Measurements from ENCODE around the gene GPR15LG.

The GPR15LG gene

GRCh38 chr10:84138478-84139125 lies 35.0 kb upstream of the GPR15LG start:
- peaks cover 13 to 21% of the 10 kb centered on the region in 2 experiments; a peak in 2 of 3 replicates for H3K36me3 ChIP-seq (ENCODE audit: control insufficient read depth in 2 of 2, insufficient read depth in 1 of 2, low read length in 2 of 2)
- TF ChIP-seq ZNF792 (tag by site-specific recombination; IDR thresholded peaks at IDR 0.05) (no peak), OVOL3 (tag by site-specific recombination; IDR thresholded peaks at IDR 0.05) (no peak), KLF17 (tag by site-specific recombination; IDR thresholded peaks at IDR 0.05) (no peak), ZNF362 (tag by site-specific recombination; IDR thresholded peaks at IDR 0.05) (no peak), KLF9 (tag by site-specific recombination; IDR thresholded peaks at IDR 0.05; ENCODE audit: low read depth) (no peak), ZNF302 (tag by site-specific recombination; IDR thresholded peaks at IDR 0.05; ENCODE audit: low read depth) (no peak), ZNF514 (tag by site-specific recombination; IDR thresholded peaks at IDR 0.05) (no peak), ZFP37 (tag by site-specific recombination; IDR thresholded peaks at IDR 0.05) (no peak), BCL11B (tag by site-specific recombination; IDR thresholded peaks at IDR 0.05; ENCODE audit: low read depth) (no peak), GLIS2 (tag by site-specific recombination; IDR thresholded peaks at IDR 0.05) (no peak), GLI2 (tag by site-specific recombination; IDR thresholded peaks at IDR 0.05; ENCODE audit: borderline replicate concordance, low read depth) (no peak), ZNF16 (tag by site-specific recombination; IDR thresholded peaks at IDR 0.05; ENCODE audit: low read depth) (no peak), ZNF48 (tag by site-specific recombination; IDR thresholded peaks at IDR 0.05) (no peak), ZNF274 (IDR thresholded peaks at IDR 0.05; ENCODE audit: low read length) (no peak), ZNF274 (tag by site-specific recombination; IDR thresholded peaks at IDR 0.05; ENCODE audit: borderline replicate concordance) (no peak)
- TF ChIP-seq, protein P1, sequence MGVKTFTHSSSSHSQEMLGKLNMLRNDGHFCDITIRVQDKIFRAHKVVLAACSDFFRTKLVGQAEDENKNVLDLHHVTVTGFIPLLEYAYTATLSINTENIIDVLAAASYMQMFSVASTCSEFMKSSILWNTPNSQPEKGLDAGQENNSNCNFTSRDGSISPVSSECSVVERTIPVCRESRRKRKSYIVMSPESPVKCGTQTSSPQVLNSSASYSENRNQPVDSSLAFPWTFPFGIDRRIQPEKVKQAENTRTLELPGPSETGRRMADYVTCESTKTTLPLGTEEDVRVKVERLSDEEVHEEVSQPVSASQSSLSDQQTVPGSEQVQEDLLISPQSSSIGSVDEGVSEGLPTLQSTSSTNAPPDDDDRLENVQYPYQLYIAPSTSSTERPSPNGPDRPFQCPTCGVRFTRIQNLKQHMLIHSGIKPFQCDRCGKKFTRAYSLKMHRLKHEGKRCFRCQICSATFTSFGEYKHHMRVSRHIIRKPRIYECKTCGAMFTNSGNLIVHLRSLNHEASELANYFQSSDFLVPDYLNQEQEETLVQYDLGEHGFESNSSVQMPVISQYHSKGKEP (tag by site-specific recombination; IDR thresholded peaks at IDR 0.05) = no peak
- no peaks in the 10 kb centered on the region for H3K4me1 ChIP-seq (ENCODE audit: control insufficient read depth, insufficient read depth, low read length)
- ChIA-PET POLR2A (interaction anchor here (1.0 to 1.2 kb wide), 2 partner anchors 9 to 18 kb away, joined by 3 to 6 read pairs; no protein-coding TSS in a partner anchor), CTCF (interaction anchor here (1.4 to 1.8 kb wide), 2 partner anchors 10 to 66 kb away, joined by 5 to 13 read pairs; no protein-coding TSS in a partner anchor)
- no peaks in the 10 kb centered on the region for H3K9me3 ChIP-seq (ENCODE audit: control insufficient read depth, insufficient read depth, low read depth, low read length)
- H3K27ac ChIP-seq (ENCODE audit: extremely low read depth, low read depth, low read length) = no peak overlapping the region
- H3K4me3 ChIP-seq (ENCODE audit: low read depth, low read length) = peak overlapping the region; percentile 10

GRCh38 chr10:84139126-84140035 lies 34.2 kb upstream of the GPR15LG start, which contains the start of gene GHITM:
GHITM (plus strand) TSS chr10:84139509; CDS start chr10:84141501, 1,992 bp downstream.
- Histone ChIP-seq H3K4me3 (ENCODE audit: low read depth, low read length) (peak within 1 kb of the TSS; percentile 87), H3K27ac (ENCODE audit: extremely low read depth, low read depth, low read length) (peak within 1 kb of the TSS; percentile 58), H3K4me1 (ENCODE audit: control insufficient read depth, insufficient read depth, low read length) (no peaks in the 10 kb centered on the region), H3K9me3 (ENCODE audit: control insufficient read depth, insufficient read depth, low read depth, low read length) (no peaks in the 10 kb centered on the region), H3K36me3 (ENCODE audit: control insufficient read depth in 2 of 2, insufficient read depth in 1 of 2, low read length in 2 of 2) (peaks cover 15 to 28% of the 10 kb centered on the region in 2 experiments)
- POLR2A ChIA-PET = interaction anchor here (1.0 to 1.2 kb wide), 2 partner anchors 9 to 17 kb away, joined by 3 to 6 read pairs; no protein-coding TSS in a partner anchor
- CTCF ChIA-PET = interaction anchor here (1.4 to 2.1 kb wide), 3 partner anchors 9 to 65 kb away, joined by 5 to 13 read pairs (median 10); no protein-coding TSS in a partner anchor
- TF ChIP-seq ZNF837 (tag by site-specific recombination; IDR thresholded peaks at IDR 0.05) = no peak
- peak; percentile 57; the same call in 1 of the 2 replicates for TF ChIP-seq ZNF394 (tag by site-specific recombination; IDR thresholded peaks at IDR 0.05; ENCODE audit: borderline replicate concordance)
- TF ChIP-seq ZNF169 (tag by site-specific recombination; IDR thresholded peaks at IDR 0.05) = no peak
- TF ChIP-seq ZNF670 (tag by site-specific recombination; IDR thresholded peaks at IDR 0.05; ENCODE audit: low read depth) = no peak
- TF ChIP-seq ZNF514 (tag by site-specific recombination; IDR thresholded peaks at IDR 0.05) = no peak
- TF ChIP-seq MEIS1 (CRISPR knock-in tag; IDR thresholded peaks at IDR 0.05; ENCODE audit: borderline replicate concordance) = no peak
- TF ChIP-seq ZNF449 (tag by site-specific recombination; IDR thresholded peaks at IDR 0.05) = peak; percentile 5; the same call in 1 of the 2 replicates

All from HEK293 (cell line).